NCI-H2107 (cell line): Measurements from ENCODE around the gene AMFR.

Source experiments
- DNase-seq: peaks from one replicate; lab custom pipeline; 2025; lab: John Stamatoyannopoulos, UW

Gene AMFR

DNA sequence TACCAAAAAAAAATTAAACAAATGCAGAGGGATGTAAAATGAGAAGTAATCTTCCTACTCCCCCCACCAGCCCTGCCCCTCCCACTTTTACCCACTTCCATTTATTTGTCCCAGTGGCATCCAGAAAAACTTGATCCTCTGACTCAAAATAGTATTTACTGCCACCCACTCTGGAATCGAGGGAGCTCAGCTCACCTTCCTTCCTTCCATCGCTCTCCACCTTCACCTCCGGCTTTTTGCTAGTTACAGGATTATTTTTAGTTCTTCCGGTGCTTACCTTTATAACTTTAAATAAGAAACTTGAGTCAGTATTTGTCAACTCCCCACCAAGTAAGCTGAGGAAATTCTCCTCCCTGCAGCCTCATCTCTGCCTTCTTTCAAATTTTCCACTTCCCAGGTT, 94.9 kb downstream of the AMFR start:
- no peak for DNase-seq

DNA sequence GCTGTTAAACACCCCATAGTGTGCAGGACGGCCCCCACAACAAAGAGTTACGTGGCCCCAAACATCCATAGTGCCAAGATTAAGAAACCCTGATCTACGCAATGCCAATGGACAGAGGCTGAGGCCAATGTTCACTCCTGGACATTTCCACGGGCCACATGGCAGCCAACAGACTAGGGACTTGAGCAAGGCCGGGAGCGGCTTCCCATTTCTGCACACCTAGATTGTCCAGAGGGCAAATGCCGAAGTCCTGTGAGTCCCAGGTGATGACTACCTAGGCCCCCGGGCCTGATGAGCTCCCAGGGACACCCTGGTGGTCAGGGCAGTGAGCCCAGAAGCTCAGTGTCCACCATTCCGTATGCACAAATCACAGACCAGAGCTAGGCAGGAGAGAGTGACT, 95.5 kb downstream of the AMFR start:
- no peak for DNase-seq

DNA sequence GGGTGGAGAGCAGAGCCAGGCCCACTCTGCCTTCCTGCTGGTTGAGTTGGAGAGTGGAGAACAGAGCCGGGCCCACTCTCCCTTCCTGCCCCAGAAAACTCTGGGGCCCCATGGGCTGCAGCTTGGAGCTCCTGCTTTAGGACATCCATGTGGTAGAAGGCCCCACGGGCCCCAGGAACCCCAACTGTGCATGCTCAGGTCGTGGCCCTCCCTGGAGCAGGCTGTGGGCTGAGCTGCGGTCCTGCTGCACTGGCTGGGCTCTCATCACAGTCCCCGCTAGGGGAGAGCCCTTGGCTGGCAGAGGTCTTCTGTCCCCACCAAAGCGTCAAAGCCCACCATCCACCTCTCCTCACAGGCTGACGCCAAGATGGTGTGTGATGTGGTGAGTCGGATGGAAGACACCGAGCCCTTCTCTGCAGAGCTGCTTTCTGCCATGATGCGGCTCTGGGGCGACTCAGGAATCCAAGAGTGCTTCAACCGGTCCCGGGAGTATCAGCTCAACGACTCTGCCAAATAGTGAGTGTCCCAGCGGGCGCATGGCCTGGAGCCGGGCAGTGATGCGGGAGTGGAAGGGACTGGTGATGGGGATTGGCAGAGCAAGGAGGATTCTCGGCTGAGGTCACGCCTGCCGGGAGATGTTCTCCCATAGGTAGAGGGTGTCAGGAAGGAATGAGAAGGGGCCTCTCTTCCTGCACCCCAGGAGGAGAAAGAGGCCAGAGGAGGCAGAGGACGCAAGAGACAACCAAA, 96.9 kb downstream of the AMFR start:
- no peak for DNase-seq

DNA sequence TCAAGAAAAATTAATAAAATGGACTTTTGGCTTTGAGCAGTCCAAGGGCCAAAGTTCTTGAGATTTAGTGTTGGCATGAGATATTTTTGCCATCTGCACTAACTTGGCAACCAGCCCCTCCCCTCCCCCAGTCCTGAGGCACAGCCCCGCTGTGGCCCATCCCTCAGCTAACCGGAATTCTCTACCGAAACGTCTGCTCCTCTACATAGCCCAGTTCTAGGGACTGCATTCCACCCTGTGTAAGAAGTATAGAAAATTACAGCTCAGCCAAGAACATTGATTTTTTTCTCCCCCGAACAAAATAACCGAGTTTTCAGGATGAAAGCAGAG, 97.5 kb downstream of the AMFR start:
- no peak for DNase-seq

- DNase-seq = no peak
These were observed 98.0 kb downstream of the AMFR start for GRCh38 chr16:56327071-56327928.

- no peak for DNase-seq
These were observed 99.4 kb downstream of the AMFR start for GRCh38 chr16:56325956-56326355.

DNA sequence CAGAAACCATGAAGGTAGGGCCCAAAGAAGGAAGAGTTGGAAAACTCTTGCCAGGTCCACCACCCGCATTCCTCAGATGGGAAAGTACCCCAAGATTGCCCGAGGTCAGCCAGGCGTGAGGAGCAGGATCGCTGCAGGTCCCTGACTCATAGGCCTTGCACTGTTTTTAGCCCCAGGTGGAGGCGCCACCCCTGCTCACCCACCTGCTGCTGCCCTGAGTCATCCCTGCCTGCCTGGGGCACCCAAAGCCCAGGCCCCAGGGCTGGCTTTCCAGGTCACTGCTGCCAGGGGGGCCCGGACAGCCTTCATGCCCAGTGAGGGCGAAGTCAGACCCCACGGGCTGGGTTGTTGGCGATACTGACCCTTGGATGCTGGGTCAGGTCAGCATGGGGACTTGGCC, 100.9 kb downstream of the AMFR start:
- no peak for DNase-seq

- DNase-seq = no peak
These were observed 103.8 kb downstream of the AMFR start for GRCh38 chr16:56321571-56321970.

DNA sequence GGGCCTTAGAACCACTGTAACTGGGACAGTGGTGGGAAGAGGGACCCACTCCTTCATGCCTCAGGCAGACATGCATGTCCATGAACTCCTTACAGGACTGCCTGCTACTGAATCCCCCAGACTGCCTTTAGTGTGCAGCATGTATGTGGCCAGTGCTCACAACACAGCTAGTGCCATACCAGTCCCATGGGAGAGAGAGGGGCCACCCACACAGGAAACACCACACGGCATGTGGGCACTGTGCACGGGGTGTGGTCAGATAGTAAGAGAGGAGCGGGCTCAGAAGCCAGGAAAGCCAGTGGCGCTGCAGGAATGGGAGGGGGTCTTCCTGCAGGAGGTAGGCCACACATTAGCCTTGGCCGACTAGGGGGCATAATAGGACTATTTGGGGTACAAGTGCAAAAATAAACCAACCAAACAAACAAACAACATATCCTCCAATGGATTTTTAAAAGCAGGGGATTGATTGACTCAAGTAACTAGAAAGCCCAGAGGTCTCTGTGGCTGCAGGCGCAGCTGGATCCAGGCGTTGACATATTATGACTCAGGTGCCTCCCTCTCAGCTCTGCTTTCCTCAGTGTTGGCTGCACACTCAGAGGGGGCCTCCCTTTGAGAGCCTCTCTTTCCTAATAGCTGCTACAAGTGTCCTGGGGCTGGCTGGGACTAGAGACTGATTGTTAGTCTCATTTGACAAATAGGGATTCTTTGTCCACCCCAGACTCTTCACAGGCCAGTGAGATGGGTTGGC, 104.4 kb downstream of the AMFR start:
- no peak for DNase-seq

DNA sequence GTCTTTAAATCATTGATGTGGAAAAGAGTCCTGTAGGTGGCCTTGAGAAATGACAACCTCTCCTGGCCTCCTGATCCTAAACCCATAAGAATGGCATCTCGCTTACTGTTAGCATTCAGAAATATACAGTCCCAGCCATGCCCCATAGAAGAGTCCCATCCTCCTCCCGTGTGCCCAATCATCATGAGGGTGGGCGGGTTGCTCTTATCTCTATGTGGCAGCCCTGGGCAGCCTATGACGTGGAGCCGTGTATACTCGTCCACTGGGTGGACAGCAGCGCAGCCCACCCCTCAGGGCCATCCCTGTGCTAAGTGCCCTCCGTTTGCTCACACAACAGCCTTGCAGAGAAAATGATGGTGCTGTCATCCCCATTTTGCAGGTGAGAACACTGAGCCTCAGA, 105.3 kb downstream of the AMFR start:
- no peak for DNase-seq

GRCh38 chr16:56319376-56319775, 106.0 kb downstream of the AMFR start:
- DNase-seq = no peak

DNA sequence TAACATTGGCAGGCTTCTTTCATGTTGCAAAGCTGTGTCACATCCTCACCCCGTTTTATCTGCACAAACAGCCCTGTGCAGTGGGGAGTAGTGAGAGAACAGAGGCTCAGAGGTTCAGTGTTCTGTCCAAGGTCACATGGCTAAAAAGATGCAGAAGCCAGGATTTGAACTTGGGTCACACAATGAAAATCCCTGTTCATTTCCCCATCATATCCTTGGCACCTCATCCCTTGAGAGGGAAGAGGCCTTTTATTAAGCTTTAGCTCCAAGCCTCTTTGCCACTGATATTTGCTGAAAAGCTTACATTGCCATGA, 106.6 kb downstream of the AMFR start:
- no peak for DNase-seq

DNA sequence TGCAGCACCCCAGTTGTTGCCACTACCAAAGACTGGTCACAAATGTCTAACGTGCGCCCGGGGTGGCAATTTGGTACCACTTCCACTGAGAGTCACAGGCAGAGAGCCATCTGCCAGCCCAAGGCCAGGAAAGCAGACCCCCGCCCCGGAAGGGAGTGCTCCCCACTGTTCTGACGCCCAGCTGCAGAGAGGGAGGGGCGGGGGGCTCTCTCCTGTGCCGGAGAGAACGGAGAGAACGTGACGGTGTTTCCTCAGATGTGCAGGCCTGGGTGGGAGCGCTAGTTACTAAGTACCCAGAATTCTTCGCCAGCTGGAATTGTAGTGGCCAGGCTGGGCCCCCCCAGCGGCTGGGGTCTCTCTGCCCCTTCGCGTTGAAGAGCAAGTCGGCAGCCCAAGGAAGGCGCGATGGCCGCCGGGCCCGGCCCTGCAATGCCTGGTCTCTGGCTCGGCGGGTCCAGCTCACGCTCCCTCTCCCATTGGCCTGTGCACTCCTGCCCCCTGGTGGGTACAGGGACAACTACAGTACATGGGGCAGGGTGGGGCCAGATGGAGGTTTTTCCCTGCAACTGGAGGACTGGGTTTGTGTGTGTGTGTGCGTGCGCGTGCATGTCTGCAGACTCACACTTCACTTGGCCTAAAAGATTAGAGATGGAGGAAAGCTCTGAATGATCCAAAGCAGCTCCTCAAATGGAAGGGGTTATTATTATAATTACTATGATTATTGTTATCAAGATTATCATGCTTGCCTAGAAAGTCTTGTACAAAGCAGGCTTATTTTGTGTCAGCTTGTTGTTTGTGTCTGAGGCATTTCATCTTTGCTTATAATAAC, 107.1 kb downstream of the AMFR start:
- peak; percentile 62 for DNase-seq

GRCh38 chr16:56316545-56316944, 108.8 kb downstream of the AMFR start:
- DNase-seq = no peak

- DNase-seq = no peak
These were observed 109.4 kb downstream of the AMFR start for GRCh38 chr16:56315955-56316354.

GRCh38 chr16:56314244-56314850, 111.0 kb downstream of the AMFR start:
- DNase-seq = no peak

DNA sequence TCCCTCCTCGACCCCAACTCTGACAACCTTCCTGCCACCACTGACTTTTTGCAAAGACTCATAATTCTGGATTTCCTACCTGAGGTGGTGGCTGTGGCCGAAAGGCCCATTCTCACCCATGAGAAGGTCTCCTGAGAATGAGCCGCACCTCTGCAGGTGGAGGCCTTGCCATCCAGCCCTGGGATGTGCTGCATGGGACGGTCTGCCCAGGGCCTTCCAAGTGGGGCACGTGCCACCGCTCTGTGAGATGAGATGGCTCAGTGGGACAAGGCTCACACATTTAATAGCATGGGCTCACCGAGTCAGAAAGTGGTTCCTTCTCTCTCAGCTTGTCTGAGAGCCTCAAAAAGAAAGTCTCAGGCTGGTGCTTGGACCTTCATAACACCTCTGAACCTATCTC, 112.8 kb downstream of the AMFR start:
- no peak for DNase-seq

GRCh38 chr16:56312028-56312300, 113.4 kb downstream of the AMFR start:
- DNase-seq = no peak
